ENCODE measurements around the gene PAK4.

The PAK4 gene

GRCh38 chr19:39147480-39147879 lies 21.9 kb downstream of the PAK4 start:
- no peak for DNase-seq

- DNase-seq: no peak
These were observed 23.4 kb downstream of the PAK4 start for GRCh38 chr19:39148939-39149529.

- no peak for DNase-seq
These were observed 24.6 kb downstream of the PAK4 start for GRCh38 chr19:39150235-39150634.

- no peak for DNase-seq
These were observed 25.4 kb downstream of the PAK4 start for GRCh38 chr19:39150807-39151600.

- DNase-seq: no peak
These were observed 26.5 kb downstream of the PAK4 start for GRCh38 chr19:39152066-39152465.

- no peak for DNase-seq
These were observed 28.6 kb downstream of the PAK4 start for GRCh38 chr19:39154100-39154628.

GRCh38 chr19:39154629-39155100 lies 29.1 kb downstream of the PAK4 start:
- no peak for DNase-seq

- DNase-seq: no peak
These were observed 29.6 kb downstream of the PAK4 start for GRCh38 chr19:39155114-39155700.

GRCh38 chr19:39155741-39156140 lies 30.2 kb downstream of the PAK4 start:
- DNase-seq: no peak

GRCh38 chr19:39156326-39157230 lies 31.0 kb downstream of the PAK4 start:
- DNase-seq: no peak

- DNase-seq: no peak
These were observed 31.9 kb downstream of the PAK4 start for GRCh38 chr19:39157275-39157996.

- DNase-seq: no peak
These were observed 32.4 kb downstream of the PAK4 start for GRCh38 chr19:39157997-39158389.

- DNase-seq: no peak
These were observed 33.2 kb downstream of the PAK4 start for GRCh38 chr19:39158646-39159260.

GRCh38 chr19:39160523-39160861 lies 34.9 kb downstream of the PAK4 start:
- no peak for DNase-seq

GRCh38 chr19:39160889-39161672 lies 35.5 kb downstream of the PAK4 start:
- DNase-seq: no peak

- DNase-seq: no peak
These were observed 37.0 kb downstream of the PAK4 start for GRCh38 chr19:39162441-39163043.

GRCh38 chr19:39163621-39164020 lies 38.0 kb downstream of the PAK4 start:
- DNase-seq: no peak

GRCh38 chr19:39164289-39164688 lies 38.7 kb downstream of the PAK4 start:
- no peak for DNase-seq

GRCh38 chr19:39165857-39166256 lies 40.3 kb downstream of the PAK4 start:
- no peak for DNase-seq

Data from CD4-positive, alpha-beta T cell treated with Interleukin-6 for 4 hours (primary cell).